ENCODE measurements around the gene TP53BP2. TPM values are rescaled to one million over a fixed set of nuclear protein-coding genes. Genes with fewer than 3 reads are reported as not detected.

Gene TP53BP2
- total RNA-seq, 4 donors from 2014 or later: 33.7 to 65.9 (median 48.6) TPM

- ATAC-seq (ENCODE audit: low FRiP score) (no peak), DNase-seq (ENCODE audit: low spot score) (no peak)
- no peak for TF ChIP-seq CTCF (IDR thresholded peaks at IDR 0.05)
Measured at GRCh38 chr1:223750730-223751570, 94.8 kb downstream of the TP53BP2 start.

- no peak for DNase-seq (ENCODE audit: low spot score)
- ATAC-seq (ENCODE audit: low FRiP score): peak; percentile 52
- peak in 2 of 3 donors; percentile 12 to 89 for TF ChIP-seq CTCF (IDR thresholded peaks at IDR 0.05)
Measured at GRCh38 chr1:223748773-223749733, 96.7 kb downstream of the TP53BP2 start.

GRCh38 chr1:223748405-223748772 is 97.4 kb downstream of the TP53BP2 start:
- TF ChIP-seq CTCF (IDR thresholded peaks at IDR 0.05): no peak
- DNase-seq (ENCODE audit: low spot score) (no peak), ATAC-seq (ENCODE audit: low FRiP score) (peak; percentile 70)

GRCh38 chr1:223747838-223748335 is 97.9 kb downstream of the TP53BP2 start:
- no peak for DNase-seq (ENCODE audit: low spot score)
- no peak for TF ChIP-seq CTCF (IDR thresholded peaks at IDR 0.05)
- peak; percentile 60 for ATAC-seq (ENCODE audit: low FRiP score)

- no peak for TF ChIP-seq CTCF (IDR thresholded peaks at IDR 0.05)
- DNase-seq (ENCODE audit: low spot score): no peak
- no peak for ATAC-seq (ENCODE audit: low FRiP score)
Measured at GRCh38 chr1:223745731-223746130, 100.0 kb downstream of the TP53BP2 start.

- DNase-seq (ENCODE audit: low spot score) (no peak), ATAC-seq (ENCODE audit: low FRiP score) (no peak)
- no peak for TF ChIP-seq CTCF (IDR thresholded peaks at IDR 0.05)
Measured at GRCh38 chr1:223742856-223743517, 102.8 kb downstream of the TP53BP2 start.
